Measurements from ENCODE around the gene PPIA.

DNA sequence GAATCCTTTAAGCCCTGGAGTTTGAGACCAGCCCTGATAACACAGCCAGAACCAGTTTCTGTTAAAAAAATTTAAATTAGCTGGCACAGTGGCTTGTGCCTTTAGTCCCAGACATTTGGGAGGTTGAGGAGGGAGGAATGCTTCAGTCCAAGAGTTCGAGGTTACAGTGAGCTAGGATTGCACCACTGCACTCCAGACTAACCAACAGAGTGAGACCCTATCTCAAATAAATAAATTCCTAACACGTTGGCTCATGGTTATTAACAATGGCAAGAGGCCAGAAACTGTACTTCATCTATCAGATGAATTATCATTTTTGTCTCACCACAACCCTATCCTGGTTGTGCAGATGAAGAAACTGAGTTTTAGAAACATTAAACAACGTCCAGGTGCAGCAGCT lies 2.1 kb upstream of the PPIA start:
- TF ChIP-seq, protein P1, sequence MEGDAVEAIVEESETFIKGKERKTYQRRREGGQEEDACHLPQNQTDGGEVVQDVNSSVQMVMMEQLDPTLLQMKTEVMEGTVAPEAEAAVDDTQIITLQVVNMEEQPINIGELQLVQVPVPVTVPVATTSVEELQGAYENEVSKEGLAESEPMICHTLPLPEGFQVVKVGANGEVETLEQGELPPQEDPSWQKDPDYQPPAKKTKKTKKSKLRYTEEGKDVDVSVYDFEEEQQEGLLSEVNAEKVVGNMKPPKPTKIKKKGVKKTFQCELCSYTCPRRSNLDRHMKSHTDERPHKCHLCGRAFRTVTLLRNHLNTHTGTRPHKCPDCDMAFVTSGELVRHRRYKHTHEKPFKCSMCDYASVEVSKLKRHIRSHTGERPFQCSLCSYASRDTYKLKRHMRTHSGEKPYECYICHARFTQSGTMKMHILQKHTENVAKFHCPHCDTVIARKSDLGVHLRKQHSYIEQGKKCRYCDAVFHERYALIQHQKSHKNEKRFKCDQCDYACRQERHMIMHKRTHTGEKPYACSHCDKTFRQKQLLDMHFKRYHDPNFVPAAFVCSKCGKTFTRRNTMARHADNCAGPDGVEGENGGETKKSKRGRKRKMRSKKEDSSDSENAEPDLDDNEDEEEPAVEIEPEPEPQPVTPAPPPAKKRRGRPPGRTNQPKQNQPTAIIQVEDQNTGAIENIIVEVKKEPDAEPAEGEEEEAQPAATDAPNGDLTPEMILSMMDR (IDR thresholded peaks at IDR 0.05), result no peak
- TF ChIP-seq BHLHE40 (IDR thresholded peaks at IDR 0.05; ENCODE audit: low read depth, low read length) (no peak), POLR2AphosphoS2 (conservative IDR thresholded peaks at IDR 0.05; ENCODE audit: low read length) (no peak), FOXS1 (CRISPR knock-in tag; IDR thresholded peaks at IDR 0.05) (no peak), EHMT2 (IDR thresholded peaks at IDR 0.05; ENCODE audit: low read depth) (no peak), POLR2A (IDR thresholded peaks at IDR 0.05; ENCODE audit: low read length) (no peak), ZFP36 (IDR thresholded peaks at IDR 0.05; ENCODE audit: borderline replicate concordance, partially characterized antibody) (no peak), EP300 (IDR thresholded peaks at IDR 0.05) (no peak)
- TF ChIP-seq, protein P2, sequence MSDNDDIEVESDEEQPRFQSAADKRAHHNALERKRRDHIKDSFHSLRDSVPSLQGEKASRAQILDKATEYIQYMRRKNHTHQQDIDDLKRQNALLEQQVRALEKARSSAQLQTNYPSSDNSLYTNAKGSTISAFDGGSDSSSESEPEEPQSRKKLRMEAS (IDR thresholded peaks at IDR 0.05), result no peak
- TF ChIP-seq, protein P3, sequence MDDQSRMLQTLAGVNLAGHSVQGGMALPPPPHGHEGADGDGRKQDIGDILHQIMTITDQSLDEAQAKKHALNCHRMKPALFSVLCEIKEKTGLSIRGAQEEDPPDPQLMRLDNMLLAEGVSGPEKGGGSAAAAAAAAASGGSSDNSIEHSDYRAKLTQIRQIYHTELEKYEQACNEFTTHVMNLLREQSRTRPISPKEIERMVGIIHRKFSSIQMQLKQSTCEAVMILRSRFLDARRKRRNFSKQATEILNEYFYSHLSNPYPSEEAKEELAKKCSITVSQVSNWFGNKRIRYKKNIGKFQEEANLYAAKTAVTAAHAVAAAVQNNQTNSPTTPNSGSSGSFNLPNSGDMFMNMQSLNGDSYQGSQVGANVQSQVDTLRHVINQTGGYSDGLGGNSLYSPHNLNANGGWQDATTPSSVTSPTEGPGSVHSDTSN (IDR thresholded peaks at IDR 0.05), result no peak
- TF ChIP-seq, protein P4, sequence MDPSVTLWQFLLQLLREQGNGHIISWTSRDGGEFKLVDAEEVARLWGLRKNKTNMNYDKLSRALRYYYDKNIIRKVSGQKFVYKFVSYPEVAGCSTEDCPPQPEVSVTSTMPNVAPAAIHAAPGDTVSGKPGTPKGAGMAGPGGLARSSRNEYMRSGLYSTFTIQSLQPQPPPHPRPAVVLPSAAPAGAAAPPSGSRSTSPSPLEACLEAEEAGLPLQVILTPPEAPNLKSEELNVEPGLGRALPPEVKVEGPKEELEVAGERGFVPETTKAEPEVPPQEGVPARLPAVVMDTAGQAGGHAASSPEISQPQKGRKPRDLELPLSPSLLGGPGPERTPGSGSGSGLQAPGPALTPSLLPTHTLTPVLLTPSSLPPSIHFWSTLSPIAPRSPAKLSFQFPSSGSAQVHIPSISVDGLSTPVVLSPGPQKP (IDR thresholded peaks at IDR 0.05; ENCODE audit: low read depth, low read length), result no peak
